ENCODE data around the gene SGPP2. TPM values are rescaled to one million over a fixed set of nuclear protein-coding genes. Genes with fewer than 3 reads are reported as not detected.

SGPP2 gene
- total and polyA plus RNA-seq, 2 of the 4 experiments (the other 2 are of a cell fraction): not detected

DNA sequence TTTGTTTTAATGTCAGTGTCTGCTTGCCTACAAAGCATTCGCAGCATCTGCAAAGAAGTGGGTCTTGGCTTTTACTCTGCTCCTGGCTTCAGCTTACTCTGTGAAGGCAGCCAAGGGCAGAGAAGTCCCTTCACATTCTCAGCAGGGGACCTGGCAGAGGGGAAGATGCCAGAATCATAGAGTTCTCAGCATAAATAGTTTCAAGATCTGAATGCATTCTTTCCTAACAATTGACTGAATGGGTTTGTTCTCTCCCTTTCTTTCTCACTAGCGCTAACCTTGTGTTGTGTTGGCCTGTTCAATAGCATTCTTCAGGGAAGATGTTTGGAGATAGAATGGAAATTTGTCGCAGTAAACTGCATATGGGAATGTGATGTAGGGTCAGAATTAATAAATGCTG lies 124.6 kb downstream of the SGPP2 start:
- TF ChIP-seq, protein P1, sequence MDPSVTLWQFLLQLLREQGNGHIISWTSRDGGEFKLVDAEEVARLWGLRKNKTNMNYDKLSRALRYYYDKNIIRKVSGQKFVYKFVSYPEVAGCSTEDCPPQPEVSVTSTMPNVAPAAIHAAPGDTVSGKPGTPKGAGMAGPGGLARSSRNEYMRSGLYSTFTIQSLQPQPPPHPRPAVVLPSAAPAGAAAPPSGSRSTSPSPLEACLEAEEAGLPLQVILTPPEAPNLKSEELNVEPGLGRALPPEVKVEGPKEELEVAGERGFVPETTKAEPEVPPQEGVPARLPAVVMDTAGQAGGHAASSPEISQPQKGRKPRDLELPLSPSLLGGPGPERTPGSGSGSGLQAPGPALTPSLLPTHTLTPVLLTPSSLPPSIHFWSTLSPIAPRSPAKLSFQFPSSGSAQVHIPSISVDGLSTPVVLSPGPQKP (IDR thresholded peaks at IDR 0.05; ENCODE audit: borderline replicate concordance, low read depth, low read length): no peak
- peaks cover 9% of the 10 kb centered on the region for H3K27me3 ChIP-seq (ENCODE audit: control insufficient read depth, insufficient read depth, low read length)
- ChIA-PET POLR2A (ENCODE audit: unreplicated experiment) (no interaction called here), CTCF (interaction anchor here (0.6 to 0.7 kb wide), 2 partner anchors 46 to 535 kb away, joined by 3 to 4 read pairs; no protein-coding TSS in a partner anchor)
- H4K20me1 ChIP-seq (ENCODE audit: insufficient read depth, low read length): no peaks in the 10 kb centered on the region
- H3K14ac ChIP-seq (replicated peaks; ENCODE audit: low read depth, low read length): no peak overlapping the region
- no TSS peak for BruUV-seq (replicated peaks)
- no peak overlapping the region for H4K5ac ChIP-seq (ENCODE audit: low read depth, low read length)
- no peak overlapping the region for H3K9ac ChIP-seq (ENCODE audit: low read depth, low read length)
- no peaks in the 10 kb centered on the region for H3K36me3 ChIP-seq (ENCODE audit: control insufficient read depth, insufficient read depth, low read length)
- DNase-seq: no peak
- no peaks in the 10 kb centered on the region for H3K9me3 ChIP-seq (ENCODE audit: control insufficient read depth, insufficient read depth, low read length)
- H3K4ac ChIP-seq (ENCODE audit: low read depth, low read length): no peak overlapping the region
- no peak overlapping the region for H2BK15ac ChIP-seq (ENCODE audit: low read depth, low read length)
- no peak overlapping the region for H3K27ac ChIP-seq (ENCODE audit: insufficient read depth, low read length)
- H3K4me3 ChIP-seq (ENCODE audit: insufficient read depth, low read depth, low read length): no peak overlapping the region
- WGBS, 2 experiments (ENCODE audit: extremely low coverage in 2 of 2, insufficient read length in 1 of 2): 0% methylated on average over 1 of the region's 3 CpGs; no CpG with 5 or more reads in 1 of the 2 experiments
- dilution Hi-C loops (cut with HindIII; ENCODE audit: low sequenced_read_pairs, unreplicated experiment): no loop called here
- H2BK20ac ChIP-seq (ENCODE audit: low read depth, low read length): no peak overlapping the region
- no peak overlapping the region for H4K8ac ChIP-seq (ENCODE audit: low read depth in 2 of 2, low read length in 2 of 2)
- H2BK120ac ChIP-seq (ENCODE audit: low read depth, low read length): no peak overlapping the region
- no peak overlapping the region for H3K18ac ChIP-seq (ENCODE audit: low read depth, low read length)
- H3K4me2 ChIP-seq (ENCODE audit: low read depth, low read length): no peak overlapping the region
- no peaks in the 10 kb centered on the region for H3K4me1 ChIP-seq (ENCODE audit: control insufficient read depth, insufficient read depth, low read length)
- in situ Hi-C loops (cut with MboI; ENCODE audit: low sequenced_read_pairs): no loop called here
- H2AK5ac ChIP-seq (ENCODE audit: low read depth, low read length): no peak overlapping the region
- ATAC-seq (ENCODE audit: low read depth): no peak
- no peak overlapping the region for H2AK9ac ChIP-seq (replicated peaks; ENCODE audit: low read depth, low read length, poor library complexity)
- no peaks in the 10 kb centered on the region for H3K9me1 ChIP-seq (ENCODE audit: insufficient read depth, low read length)
- H2AFZ ChIP-seq (replicated peaks; ENCODE audit: low read length, poor library complexity): no peak overlapping the region
- no peaks in the 10 kb centered on the region for H3K79me1 ChIP-seq (ENCODE audit: low read depth in 1 of 2, low read length in 2 of 2)
- H3K56ac ChIP-seq (ENCODE audit: extremely low read depth, insufficient read depth, low read length): no peak overlapping the region
- H4K91ac ChIP-seq (ENCODE audit: insufficient read depth, low read depth, low read length): no peak overlapping the region
- H3K23ac ChIP-seq (ENCODE audit: low read depth, low read length): no peak overlapping the region
- no peak overlapping the region for H2BK5ac ChIP-seq (ENCODE audit: low read depth, low read length, poor library complexity, severe bottlenecking)
- intact Hi-C loops (cut with micrococcal nuclease): no loop called here

All from IMR-90 (cell line).